MM.1S (cell line): ENCODE data around the gene RSPH1.

Experiments
- DNase-seq: peaks from one replicate; pipeline ENCODE4 v3.0.0-alpha.2; 2015
- H2AFZ ChIP-seq: fragments of 300-600 bp; sonication (generic); 2 replicates; pipeline ENCODE4 v1.6.0; 2016; ENCODE audit warnings: antibody characterized with exemption, low read length
- H3F3A ChIP-seq: fragments of 300-600 bp; sonication (generic); 2 replicates; pipeline ENCODE4 v1.6.1; 2016; ENCODE audit warnings: mild to moderate bottlenecking, antibody characterized with exemption, low read length, moderate library complexity, mixed read lengths; ENCODE audit not compliant: insufficient read depth
- H3K27ac ChIP-seq: fragments of 300-600 bp; sonication (generic); 2 replicates; pipeline ENCODE4 v1.5.1; 2016; ENCODE audit warnings: mild to moderate bottlenecking, low read length
- H3K27me3 ChIP-seq: fragments of 300-600 bp; sonication (generic); replicated peaks from 2 replicates; pipeline ENCODE4 v1.6.0; 2016; ENCODE audit warnings: low read length; ENCODE audit not compliant: insufficient read depth
- H3K36me3 ChIP-seq: fragments of 300-600 bp; sonication (generic); replicated peaks from 2 replicates; pipeline ENCODE4 v1.6.1; 2016; ENCODE audit warnings: mild to moderate bottlenecking, low read length, mixed read lengths; ENCODE audit not compliant: insufficient read depth
- H3K4me1 ChIP-seq: fragments of 300-600 bp; sonication (generic); 2 replicates; pipeline ENCODE4 v1.6.1; 2016; ENCODE audit warnings: low read length, mixed read lengths
- H3K4me2 ChIP-seq: fragments of 300-600 bp; sonication (generic); 2 replicates; pipeline ENCODE4 v1.6.0; 2016; ENCODE audit warnings: low read depth, low read length
- H3K4me3 ChIP-seq: fragments of 300-600 bp; sonication (generic); 2 replicates; pipeline ENCODE4 v1.5.1; 2016; ENCODE audit warnings: low read length, mixed read lengths
- H3K79me2 ChIP-seq: fragments of 300-600 bp; sonication (generic); 2 replicates; pipeline ENCODE4 v1.6.1; 2016; ENCODE audit warnings: mixed run types, low read length, mixed read lengths
- H3K9ac ChIP-seq: fragments of 300-600 bp; sonication (generic); 2 replicates; pipeline ENCODE4 v1.6.1; 2016; ENCODE audit warnings: low read length, mixed read lengths
- H3K9me2 ChIP-seq: fragments of 300-600 bp; sonication (generic); replicated peaks from 2 replicates; pipeline ENCODE4 v1.6.1; 2016; ENCODE audit warnings: mild to moderate bottlenecking, low read length, mixed read lengths; ENCODE audit not compliant: insufficient read depth
- H3K9me3 ChIP-seq: fragments of 300-600 bp; sonication (generic); replicated peaks from 2 replicates; pipeline ENCODE4 v1.6.1; 2016; ENCODE audit warnings: mild to moderate bottlenecking, low read length, mixed read lengths; ENCODE audit not compliant: insufficient read depth
- H4K20me1 ChIP-seq: fragments of 300-600 bp; sonication (generic); 2 replicates; pipeline ENCODE4 v1.6.1; 2016; ENCODE audit warnings: mild to moderate bottlenecking, low read length, moderate library complexity, mixed read lengths; ENCODE audit not compliant: insufficient read depth
- EZH2 ChIP-seq: fragments of 300-600 bp; sonication (generic); optimal IDR thresholded peaks from 2 replicates; pipeline ENCODE3; 2017; ENCODE audit warnings: low read depth, mild to moderate bottlenecking, antibody characterized with exemption, low read length, mixed read lengths
- EZH2phosphoT487 ChIP-seq: fragments of 300-600 bp; sonication (generic); IDR thresholded peaks from 2 replicates; pipeline ENCODE4 v1.6.1; 2018; ENCODE audit warnings: antibody characterized with exemption, low read length
- TF ChIP-seq, protein P1 (sequence below): fragments of 300-600 bp; sonication (generic); IDR thresholded peaks from 2 replicates; pipeline ENCODE4 v1.5.1; 2016; ENCODE audit warnings: antibody characterized with exemption, low read length, mixed read lengths

RSPH1 gene

GRCh38 chr21:42465008-42465802 lies 30.8 kb downstream of the RSPH1 start:
- Histone ChIP-seq H3K4me1 (peaks cover 69% of the 10 kb centered on the region), H3K36me3 (no peaks in the 10 kb centered on the region), H3K9me2 (no peaks in the 10 kb centered on the region), H3K9ac (no peak overlapping the region), H3F3A (peaks cover 30% of the 10 kb centered on the region), H2AFZ (no peak overlapping the region), H3K4me3 (no peak overlapping the region), H3K9me3 (no peaks in the 10 kb centered on the region), H3K27me3 (peaks cover 10% of the 10 kb centered on the region; the same call in 1 of the 2 replicates), H3K4me2 (peak overlapping the region; percentile 45), H3K79me2 (no peaks in the 10 kb centered on the region), H4K20me1 (no peaks in the 10 kb centered on the region), H3K27ac (peak overlapping the region; percentile 8; the same call in 1 of the 2 replicates)
- no peak for TF ChIP-seq EZH2phosphoT487
- TF ChIP-seq EZH2, result no peak
- TF ChIP-seq, protein P1, sequence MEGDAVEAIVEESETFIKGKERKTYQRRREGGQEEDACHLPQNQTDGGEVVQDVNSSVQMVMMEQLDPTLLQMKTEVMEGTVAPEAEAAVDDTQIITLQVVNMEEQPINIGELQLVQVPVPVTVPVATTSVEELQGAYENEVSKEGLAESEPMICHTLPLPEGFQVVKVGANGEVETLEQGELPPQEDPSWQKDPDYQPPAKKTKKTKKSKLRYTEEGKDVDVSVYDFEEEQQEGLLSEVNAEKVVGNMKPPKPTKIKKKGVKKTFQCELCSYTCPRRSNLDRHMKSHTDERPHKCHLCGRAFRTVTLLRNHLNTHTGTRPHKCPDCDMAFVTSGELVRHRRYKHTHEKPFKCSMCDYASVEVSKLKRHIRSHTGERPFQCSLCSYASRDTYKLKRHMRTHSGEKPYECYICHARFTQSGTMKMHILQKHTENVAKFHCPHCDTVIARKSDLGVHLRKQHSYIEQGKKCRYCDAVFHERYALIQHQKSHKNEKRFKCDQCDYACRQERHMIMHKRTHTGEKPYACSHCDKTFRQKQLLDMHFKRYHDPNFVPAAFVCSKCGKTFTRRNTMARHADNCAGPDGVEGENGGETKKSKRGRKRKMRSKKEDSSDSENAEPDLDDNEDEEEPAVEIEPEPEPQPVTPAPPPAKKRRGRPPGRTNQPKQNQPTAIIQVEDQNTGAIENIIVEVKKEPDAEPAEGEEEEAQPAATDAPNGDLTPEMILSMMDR, result no peak
- peak; percentile 38 for DNase-seq

DNA sequence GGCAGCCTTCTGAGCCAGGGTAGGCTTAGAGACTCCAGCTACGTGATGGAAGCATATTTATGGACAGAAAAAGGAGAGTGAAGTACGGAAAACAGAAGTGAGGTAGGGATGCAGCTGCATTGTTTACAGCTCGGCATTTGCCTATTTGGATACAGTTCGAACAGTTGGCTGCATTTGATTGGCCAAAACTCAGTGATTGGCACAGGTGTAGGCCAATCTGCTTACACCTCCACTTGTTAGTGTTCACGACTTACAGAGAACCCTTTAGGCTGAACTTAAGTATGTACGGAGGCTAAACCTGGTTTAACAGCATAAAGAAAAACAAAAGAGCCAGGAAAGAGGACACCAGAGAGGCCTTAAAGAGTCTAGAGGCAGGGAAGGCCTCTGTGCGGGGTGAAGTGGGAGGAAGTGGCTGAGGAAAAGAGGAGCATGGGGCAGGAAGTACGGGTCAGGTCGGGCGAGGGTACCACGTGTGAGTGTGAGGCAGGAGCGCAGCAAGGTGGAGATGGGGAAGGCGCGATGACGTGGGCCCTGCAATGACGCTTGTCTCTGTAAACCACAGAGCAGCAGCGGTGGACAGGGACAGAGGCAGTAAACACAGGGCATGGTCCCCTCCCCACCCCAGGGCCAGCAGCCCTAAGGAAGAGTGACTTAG lies 32.0 kb downstream of the RSPH1 start:
- H3F3A ChIP-seq, result peaks cover 23% of the 10 kb centered on the region
- H3K27ac ChIP-seq, result no peak overlapping the region
- no peaks in the 10 kb centered on the region for H3K79me2 ChIP-seq
- TF ChIP-seq, protein P1, result no peak
- TF ChIP-seq EZH2phosphoT487 (no peak), EZH2 (no peak)
- no peaks in the 10 kb centered on the region for H4K20me1 ChIP-seq
- H3K4me3 ChIP-seq, result no peak overlapping the region
- no peaks in the 10 kb centered on the region for H3K9me3 ChIP-seq
- H3K27me3 ChIP-seq, result peaks cover 10% of the 10 kb centered on the region; the same call in 1 of the 2 replicates
- peak; percentile 36 for DNase-seq
- H3K36me3 ChIP-seq, result no peaks in the 10 kb centered on the region
- H3K4me1 ChIP-seq, result peaks cover 67% of the 10 kb centered on the region
- no peaks in the 10 kb centered on the region for H3K9me2 ChIP-seq
- H3K4me2 ChIP-seq, result no peak overlapping the region
- H3K9ac ChIP-seq, result no peak overlapping the region
- H2AFZ ChIP-seq, result no peak overlapping the region

- H3K4me1 ChIP-seq, result peaks cover 50% of the 10 kb centered on the region
- H3K4me2 ChIP-seq, result peak overlapping the region; percentile 48; the same call in 1 of the 2 replicates
- DNase-seq, result no peak
Measured at GRCh38 chr21:42461881-42462877, 33.8 kb downstream of the RSPH1 start.

More at GRCh38 chr21:42461881-42462877, 33.8 kb downstream of the RSPH1 start:
- no peak overlapping the region for H2AFZ ChIP-seq
- H4K20me1 ChIP-seq, result no peaks in the 10 kb centered on the region
- peak overlapping the region; percentile 63; the same call in 1 of the 2 replicates for H3K27ac ChIP-seq
- H3K4me3 ChIP-seq, result no peak overlapping the region
- H3K27me3 ChIP-seq, result 0 out of 2 replicates have a peak, but pooled peaks cover 3% of the 10 kb centered on the region
- H3K36me3 ChIP-seq, result no peaks in the 10 kb centered on the region
- no peaks in the 10 kb centered on the region for H3K9me2 ChIP-seq
- H3K9me3 ChIP-seq, result no peaks in the 10 kb centered on the region
- no peaks in the 10 kb centered on the region for H3K79me2 ChIP-seq
- H3F3A ChIP-seq, result peaks cover 16% of the 10 kb centered on the region
- H3K9ac ChIP-seq, result no peak overlapping the region
- TF ChIP-seq EZH2phosphoT487 (0 out of 2 replicates have a peak, but pooled peaks have one; percentile 63), EZH2 (no peak)
